Glomerular endothelial cell (primary cell): ENCODE measurements around the gene TBC1D20. TPM values are rescaled to one million over a fixed set of nuclear protein-coding genes. Genes with fewer than 3 reads are reported as not detected.
"Not testable (repeated sequence)": the region's sequence is repeated elsewhere in the genome, so short reads cannot be mapped to it uniquely, and the experiment has no call there.

Experiments used
- DNase-seq: peaks from one replicate; pipeline ENCODE4 v3.0.0-alpha.2; 2011; ENCODE audit warnings: low read depth, low spot score; ENCODE audit errors: extremely low read depth
- total RNA-seq: library from RNA; depleted of rRNA; stranded (reverse); fragments of >200 nt; gene quantifications from 2 replicates; pipeline ENCODE4 v1.2.3, GENCODE V29; 2015

TBC1D20 gene
- total RNA-seq, 1 donor from 2014 or later = 40.8 TPM

DNA sequence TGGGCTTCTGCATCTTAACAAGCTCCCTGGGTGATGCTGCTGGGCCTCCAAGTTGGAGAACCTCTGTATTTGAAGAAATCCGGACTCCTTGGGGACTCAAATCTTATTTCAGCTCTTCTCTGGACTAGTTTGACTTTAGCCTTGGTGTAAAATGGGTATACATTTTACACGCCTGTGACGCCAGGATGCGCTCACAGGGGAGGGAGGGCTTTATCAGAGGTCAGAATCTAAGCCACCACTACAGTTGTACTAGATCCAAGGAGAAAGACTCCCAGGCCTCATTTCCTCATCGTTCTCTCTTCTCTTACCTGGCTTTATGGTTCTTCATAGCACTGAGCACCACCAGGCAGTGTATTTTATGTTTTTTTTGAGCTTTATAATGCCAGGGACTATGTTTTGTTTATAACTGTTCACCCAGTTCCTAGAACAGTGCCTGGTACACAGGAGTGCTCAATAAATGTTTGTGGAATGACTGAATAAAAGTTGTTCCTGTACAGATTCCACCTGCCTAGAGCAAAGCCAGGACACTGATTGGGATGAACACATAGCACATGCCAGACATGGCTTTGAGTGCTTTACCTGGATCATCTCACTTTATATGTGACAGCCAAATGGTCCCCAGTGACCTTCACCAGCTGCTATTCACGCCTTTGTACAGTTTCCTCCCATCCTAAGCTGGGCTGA lies 59.3 kb downstream of the TBC1D20 start:
- no peak for DNase-seq

DNA sequence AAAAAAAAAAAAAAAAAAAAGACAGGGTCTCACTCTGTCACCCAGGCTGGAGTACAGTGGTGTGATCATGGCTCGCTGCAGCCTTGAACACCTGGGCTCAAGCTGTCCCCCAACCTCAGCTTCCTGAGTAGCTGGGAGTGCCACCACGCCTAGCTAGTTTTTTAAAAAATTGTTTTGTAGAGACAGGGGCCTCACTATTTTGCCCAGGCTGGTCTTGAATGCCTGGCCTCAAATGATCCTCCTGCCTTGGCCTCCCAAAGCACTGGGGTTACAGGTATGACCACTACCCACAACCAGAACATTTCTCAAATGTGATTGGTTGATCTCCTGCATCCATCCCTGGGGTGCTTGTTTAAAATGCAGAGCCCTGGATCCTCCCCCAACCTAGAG lies 59.8 kb downstream of the TBC1D20 start:
- no peak for DNase-seq

DNA sequence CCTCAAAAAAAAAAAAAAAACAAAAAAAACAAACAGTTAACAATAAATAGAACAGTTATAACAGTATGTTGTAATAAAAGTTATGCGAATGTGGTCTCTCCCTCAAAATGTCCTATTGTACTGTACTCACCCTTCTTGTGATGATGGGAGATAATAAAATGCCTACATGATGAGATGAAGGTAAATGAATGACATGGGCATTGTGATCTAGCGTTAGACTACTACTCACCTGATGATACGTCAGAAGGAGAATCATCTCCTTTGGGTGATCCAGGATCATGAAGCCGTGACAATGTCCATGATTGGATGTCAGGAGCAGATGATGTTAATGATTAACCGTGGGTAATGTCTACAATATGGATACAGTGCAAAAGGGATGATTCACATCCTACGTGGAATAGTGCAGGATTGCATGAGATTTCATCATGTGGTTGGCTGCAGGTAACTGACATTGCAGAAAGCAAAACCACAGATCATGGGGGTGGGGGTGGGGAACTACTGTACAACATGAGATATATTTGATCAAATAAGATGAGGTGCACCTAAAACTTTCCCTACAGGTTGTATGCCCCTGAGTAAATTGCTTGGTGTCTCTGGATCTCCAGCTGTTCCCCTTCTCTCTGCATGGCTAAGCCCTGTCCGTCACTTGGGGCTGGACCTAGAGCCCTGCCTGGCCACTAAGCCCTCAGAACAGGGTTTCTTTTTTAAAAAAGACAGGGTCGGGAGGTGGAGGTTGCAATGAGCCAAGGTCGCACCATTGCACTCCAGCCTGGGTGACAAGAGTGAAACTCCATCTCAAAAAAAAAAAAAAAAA lies 60.4 kb downstream of the TBC1D20 start:
- no peak for DNase-seq

DNA sequence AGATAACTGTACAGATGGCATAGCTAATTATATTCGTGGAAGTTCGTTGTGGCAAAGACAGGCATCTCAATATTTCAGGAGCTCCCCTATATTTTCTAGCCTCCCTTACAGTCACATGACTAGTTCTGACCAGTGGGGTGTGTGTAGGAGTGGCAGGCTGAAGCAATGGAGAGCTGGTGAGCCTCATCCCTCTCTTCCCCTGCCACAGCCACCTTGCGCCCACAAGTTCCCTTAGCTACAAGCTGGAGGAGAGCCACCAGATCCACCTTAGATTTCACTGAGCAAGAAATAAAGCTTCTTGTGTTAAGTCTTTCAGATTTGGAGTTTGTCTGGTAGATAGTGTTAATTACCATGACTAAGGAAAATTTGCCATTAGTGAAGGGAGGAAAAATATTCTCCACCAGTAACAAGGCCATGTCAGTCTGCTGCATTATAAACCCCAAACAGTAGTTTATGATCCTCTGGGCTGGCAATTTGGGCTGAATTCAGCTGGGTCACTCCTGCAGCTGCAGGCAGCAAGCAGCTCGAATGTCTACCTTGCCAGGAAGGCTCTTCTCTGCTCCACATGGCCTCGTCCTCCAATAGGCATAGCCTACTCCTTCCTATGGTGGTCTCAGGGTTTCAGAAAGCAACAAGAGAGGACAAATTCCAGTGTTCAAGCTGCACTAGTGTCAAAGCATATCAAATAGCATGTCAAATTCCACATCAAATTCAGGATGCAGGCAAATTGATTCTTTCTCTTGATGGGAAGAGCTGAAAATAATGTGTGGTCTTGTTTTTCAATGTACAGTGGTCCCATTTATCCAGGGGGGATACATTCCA lies 61.7 kb downstream of the TBC1D20 start:
- no peak for DNase-seq

DNA sequence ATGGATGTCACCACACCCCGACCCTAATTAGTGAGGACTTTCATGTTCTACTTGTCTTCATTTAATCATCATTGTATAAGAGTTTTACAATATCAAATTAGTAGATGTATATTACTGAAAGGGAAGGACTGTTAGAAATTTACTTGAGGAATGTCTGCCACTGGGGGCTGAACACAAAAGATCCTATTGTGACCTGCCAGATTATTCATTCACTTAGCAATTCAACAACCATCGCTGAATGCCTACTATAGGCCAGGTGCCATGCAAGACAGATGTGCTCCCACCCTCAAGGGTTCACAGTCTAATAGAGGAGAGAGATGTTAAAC lies 62.2 kb downstream of the TBC1D20 start:
- no peak for DNase-seq

DNA sequence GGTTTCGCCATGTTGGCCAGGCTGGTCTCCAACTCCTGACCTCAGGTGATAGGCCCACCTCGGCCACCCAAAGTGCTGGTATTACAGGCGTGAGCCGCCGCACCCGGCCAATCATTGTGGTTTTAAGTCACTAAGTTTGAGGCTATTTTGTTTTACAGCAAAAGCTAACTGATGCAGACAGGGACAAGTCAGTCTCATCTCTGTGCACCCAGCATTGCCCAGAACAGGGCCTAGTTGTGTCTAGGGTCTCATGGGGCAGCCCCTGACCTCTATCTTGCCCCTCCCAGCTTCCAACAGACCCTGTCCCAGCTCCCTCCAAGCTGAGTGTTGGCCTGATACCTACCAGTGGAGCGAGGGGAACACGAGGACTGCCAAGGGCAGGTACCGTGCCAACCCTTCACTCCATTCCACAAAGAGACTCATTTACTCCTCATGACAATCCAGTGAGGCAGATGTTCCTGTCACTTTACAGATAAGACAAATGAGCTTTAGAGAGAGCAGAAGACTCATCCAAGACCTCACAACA lies 63.1 kb downstream of the TBC1D20 start:
- DNase-seq = no peak

DNA sequence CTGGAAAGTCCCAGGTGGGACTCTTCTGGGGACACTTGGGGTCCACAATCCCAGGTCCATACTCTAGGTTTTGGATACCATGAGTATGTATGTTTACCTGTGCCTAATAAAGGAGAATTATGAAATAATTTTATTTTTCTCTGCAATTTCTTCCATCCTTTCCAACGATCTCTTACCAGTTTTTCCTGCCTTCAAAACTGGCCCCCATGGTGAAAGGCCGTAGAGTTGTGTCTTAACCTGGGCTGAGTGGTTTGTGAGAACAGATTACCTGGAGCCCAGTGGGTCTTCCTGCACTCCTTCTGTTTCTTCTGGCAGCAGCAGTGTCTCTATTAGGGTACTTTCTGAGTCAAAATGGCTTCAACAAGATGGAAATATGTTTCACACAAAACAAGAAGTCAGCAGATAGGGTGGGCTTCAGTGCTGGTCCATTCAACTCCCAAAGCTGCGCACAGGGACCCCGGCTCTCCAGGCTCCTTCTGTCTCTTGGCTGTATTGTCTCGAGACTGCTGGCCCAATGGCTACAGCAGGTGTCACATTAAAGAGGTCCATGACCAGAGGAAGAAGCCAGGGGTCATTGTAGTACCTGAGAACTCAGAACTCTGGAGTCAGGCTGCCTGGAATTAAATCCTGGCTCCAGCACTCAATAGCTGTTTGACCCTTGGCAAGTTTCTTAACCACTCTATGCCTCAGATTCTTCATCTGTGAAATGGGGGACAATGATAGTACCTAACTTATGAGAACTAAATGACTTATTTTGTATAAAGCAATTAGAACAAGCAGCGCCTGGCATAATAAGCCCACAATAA lies 64.7 kb downstream of the TBC1D20 start:
- no peak for DNase-seq

DNA sequence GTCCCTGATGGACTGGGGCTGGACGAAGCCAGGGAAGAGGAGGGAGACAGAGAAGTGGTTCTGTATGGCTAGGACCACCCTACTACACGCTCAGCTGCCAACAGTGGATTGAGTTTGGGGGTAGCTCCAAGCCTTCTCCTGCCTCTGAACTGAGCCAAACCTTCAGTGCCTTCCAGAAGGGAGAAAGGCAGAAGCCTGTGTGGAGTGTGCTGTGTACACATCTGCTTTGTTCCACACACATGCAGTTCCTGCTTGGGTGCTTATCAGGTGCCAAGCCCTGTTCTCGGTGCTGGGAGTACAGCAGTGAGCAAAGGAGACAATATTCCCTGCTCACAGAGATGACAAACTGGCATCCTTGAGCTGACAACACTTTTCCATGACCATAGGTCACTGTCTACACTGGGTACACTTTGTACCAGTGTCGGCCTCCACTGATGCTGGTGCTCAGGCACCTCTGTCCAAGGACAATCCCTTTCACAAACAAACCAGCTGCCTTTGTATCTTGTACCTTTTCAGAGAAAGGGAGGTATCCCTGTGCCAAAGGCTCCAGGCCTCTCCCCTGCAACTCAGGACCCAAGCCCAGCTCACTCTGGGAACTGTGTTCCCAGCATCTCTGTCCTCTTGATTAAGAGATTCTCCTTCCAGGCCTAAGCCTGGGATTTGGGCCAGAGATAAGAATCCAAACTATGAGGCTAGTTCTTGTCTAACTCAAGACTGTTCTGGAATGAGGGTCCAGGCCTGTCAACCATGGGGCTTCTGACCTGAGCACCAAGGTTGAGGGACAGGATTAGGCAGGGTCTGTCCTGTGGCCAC lies 65.5 kb downstream of the TBC1D20 start:
- no peak for DNase-seq

DNA sequence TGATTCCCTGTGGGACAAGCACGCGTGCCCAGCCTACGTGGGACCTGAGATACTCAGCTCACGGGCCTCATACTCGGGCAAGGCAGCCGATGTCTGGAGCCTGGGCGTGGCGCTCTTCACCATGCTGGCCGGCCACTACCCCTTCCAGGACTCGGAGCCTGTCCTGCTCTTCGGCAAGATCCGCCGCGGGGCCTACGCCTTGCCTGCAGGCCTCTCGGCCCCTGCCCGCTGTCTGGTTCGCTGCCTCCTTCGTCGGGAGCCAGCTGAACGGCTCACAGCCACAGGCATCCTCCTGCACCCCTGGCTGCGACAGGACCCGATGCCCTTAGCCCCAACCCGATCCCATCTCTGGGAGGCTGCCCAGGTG lies 66.1 kb downstream of the TBC1D20 start:
- DNase-seq = no peak

DNA sequence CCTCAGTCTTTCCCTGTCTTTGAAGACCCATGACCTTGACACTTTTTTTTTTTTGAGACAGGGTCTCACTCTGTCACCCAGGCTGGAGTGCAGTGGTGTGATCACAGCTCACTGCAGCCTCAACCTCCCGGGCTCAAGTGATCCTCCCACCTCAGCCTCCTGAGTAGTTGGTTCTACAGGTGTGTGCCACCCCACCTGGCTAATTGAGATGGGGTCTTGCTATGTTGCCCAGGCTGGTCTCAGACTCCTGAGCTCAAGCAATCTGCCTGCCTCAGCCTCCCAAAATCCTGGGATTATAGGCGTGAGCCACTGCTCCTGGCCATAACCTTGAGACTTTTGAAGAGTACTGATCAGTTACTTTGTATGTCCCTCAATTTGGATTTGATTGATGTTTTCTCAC lies 69.0 kb downstream of the TBC1D20 start:
- not testable (repeated sequence) for DNase-seq

DNA sequence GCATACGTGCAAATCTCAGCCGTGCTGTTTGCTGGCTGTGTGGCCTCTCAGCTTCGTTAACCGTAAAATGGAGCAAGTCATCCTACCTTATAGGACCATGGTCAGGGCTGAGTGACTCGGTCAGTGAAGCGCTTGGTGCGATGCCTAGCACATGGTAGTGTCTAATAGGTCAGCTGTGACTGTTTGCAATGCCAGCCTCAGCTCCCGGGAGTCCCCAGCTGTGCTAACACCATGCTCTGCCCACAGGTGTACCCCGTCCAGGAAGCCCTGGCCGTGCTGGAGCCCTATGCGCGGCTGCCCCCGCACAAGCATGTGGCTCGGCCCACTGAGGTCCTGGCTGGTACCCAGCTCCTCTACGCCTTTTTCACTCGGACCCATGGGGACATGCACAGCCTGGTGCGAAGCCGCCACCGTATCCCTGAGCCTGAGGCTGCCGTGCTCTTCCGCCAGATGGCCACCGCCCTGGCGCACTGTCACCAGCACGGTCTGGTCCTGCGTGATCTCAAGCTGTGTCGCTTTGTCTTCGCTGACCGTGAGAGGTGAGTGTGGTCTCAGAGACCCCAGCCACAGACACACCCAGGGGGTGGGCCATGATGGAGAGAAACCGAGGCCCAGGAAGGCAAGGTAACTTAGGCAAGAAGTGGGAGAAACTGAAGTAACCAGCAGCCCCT lies 71.2 kb downstream of the TBC1D20 start:
- no peak for DNase-seq

DNA sequence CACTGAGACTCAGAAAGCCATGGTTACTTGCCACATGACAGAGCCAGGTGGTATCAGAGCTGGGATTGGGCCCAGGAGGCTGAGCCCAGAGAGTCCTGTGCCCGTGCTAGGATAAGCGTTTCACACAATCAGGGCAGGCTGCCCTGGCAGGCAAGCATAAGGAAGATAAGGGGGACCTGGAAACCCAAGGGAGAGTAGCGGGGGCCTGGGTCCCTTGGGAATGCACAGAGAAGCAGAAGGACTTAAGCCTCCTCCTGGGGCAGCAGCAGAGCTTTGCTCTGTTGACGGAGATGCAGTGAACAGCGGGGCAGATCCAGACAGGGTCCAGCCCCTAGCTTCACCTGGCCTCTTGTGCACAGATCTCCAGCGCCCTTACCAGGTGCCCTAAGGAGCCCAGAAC lies 73.1 kb downstream of the TBC1D20 start:
- no peak for DNase-seq

DNA sequence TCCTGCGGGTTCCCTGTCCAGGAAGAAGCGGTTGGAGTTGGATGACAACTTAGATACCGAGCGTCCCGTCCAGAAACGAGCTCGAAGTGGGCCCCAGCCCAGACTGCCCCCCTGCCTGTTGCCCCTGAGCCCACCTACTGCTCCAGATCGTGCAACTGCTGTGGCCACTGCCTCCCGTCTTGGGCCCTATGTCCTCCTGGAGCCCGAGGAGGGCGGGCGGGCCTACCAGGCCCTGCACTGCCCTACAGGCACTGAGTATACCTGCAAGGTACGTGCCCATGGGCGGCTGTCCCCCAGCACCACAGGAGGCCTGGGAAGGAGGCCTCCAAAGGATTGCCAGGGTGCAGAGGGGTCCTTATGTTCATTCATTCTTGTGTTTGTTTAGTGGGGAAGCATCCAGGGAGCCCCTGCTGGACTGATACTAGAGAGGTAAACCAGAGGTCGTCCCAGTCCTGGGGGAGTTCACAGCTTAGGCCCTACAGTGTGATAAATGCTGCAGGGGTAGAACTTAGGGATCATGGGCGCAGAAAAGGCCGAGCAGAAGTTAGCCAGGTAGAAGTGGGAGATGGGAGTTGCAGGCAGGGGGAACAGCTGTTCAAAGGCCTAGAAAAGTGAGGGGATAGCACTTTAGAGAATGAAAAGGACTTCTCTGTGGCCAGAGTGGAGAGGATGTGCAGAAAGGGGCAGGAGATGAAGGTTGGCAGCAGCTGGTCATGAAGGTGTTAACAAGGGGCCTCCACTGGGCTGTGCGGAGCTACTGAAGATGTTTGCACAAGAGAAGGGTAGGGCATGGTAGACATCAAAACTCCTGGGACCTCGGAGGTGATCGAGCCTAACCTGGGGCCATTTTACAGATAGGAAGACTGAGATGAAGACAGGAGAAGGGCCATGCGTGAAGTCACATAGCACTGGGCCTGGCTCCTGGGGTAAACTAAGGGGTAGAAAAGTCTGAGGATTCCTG lies 74.0 kb downstream of the TBC1D20 start:
- no peak for DNase-seq

DNA sequence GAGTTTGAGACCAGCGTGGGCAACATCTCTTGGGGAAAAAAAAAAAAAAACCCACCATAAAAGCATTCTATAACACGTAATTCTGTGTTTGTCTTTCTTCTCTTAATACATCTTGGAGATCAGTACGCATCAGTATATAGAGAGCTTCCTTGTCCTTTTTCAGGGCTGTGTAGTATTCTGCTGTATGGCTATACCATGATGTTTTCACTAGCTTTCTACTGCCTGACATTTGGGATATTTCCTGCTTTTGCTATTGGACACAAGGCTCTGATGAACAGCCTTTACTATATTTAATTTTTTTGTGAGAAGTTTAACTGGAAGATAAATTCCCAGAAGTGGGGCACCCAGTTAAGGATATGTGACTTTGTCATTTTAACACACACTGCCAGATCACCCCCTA lies 74.8 kb downstream of the TBC1D20 start:
- DNase-seq = no peak

DNA sequence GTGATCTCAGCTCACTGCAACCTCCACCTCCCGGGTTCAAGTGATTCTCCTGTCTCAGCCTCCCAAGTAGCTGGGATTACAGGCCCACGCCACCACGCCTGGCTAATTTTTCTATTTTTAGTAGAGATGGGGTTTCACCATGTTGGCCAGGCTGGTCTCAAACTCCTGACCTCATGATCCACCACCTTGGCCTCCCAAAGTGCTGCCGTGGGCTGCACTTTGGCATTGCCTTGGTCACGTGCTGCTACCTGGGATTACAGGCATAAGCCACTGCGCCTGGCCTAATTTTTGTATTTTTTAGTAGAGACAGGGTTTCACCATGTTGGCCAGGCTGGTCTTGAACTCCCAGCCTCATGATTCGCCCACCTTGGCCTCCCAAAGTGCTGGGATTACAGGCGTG lies 75.7 kb downstream of the TBC1D20 start:
- not testable (repeated sequence) for DNase-seq
